GM12878 (cell line): ENCODE data around the gene DDX54. TPM values are rescaled to one million over a fixed set of nuclear protein-coding genes. Genes with fewer than 3 reads are reported as not detected.

Experiments used
- ATAC-seq: fragments of 200-7000 bp; cut with Tn5 transposase; 3 replicates; pipeline ENCODE4 v1.9.1; 2020; ENCODE audit warnings: mild to moderate bottlenecking, moderate library complexity
- BruUV-seq: library from RNA; stranded (reverse); fragments of 400-500 nt; replicated peaks from 2 replicates; lab custom pipeline; 2021; lab: Mats Ljungman, UMichigan
- CTCF ChIA-PET: fragments of 300-600 bp; sonication (Branson Sonifier 250); formaldehyde crosslinking; extraction: SDS; loops from one replicate; lab custom pipeline; 2021; ENCODE audit warnings: inconsistent platforms; lab: Yijun Ruan, JAX
- POLR2A ChIA-PET: fragments of 350-600 bp; formaldehyde crosslinking; extraction: SDS; loops from one replicate; lab custom pipeline; 2021; ENCODE audit warnings: inconsistent platforms; lab: Charles Lee
- RAD21 ChIA-PET: fragments of 300-600 bp; sonication (Branson Sonifier 250); formaldehyde crosslinking; loops from one replicate; lab custom pipeline; 2023; ENCODE audit warnings: antibody characterized with exemption; ENCODE audit not compliant: unreplicated experiment; lab: Charles Lee
- SMC1A ChIA-PET: fragments of 300-600 bp; sonication (Branson Sonifier 250); formaldehyde crosslinking; loops from one replicate; lab custom pipeline; 2023; ENCODE audit not compliant: unreplicated experiment, uncharacterized antibody; lab: Charles Lee
- DNase-seq: peaks from one replicate; pipeline ENCODE4 v3.0.0-alpha.2; 2011; ENCODE audit warnings: low read depth, low spot score
- FAIRE-seq: peaks from 3 replicates; lab custom pipeline; 2011; peaks lifted over from hg19 to GRCh38; lab: Jason Lieb, UNC
- H2AFZ ChIP-seq: 2 replicates; pipeline ENCODE4 v1.6.0; 2011; ENCODE audit warnings: low read depth, low read length, control low read depth; ENCODE audit not compliant: control insufficient read depth
- H3K27ac ChIP-seq: 2 replicates; pipeline ENCODE4 v1.5.1; 2011; ENCODE audit warnings: control low read depth; ENCODE audit not compliant: control insufficient read depth, insufficient read depth
- H3K27me3 ChIP-seq, 2 experiments: replicated peaks in 1 of 2; 2 replicates each; pipeline versions ENCODE4 v1.6.0 to v1.6.1; 2011; ENCODE audit warnings: low read length in 1 of 2; ENCODE audit not compliant: control insufficient read depth in 2 of 2, insufficient read depth in 2 of 2
- H3K36me3 ChIP-seq, 2 experiments: 2 replicates each; pipeline ENCODE4 v1.5.1; 2011; ENCODE audit warnings: low read length in 1 of 2; ENCODE audit not compliant: control insufficient read depth in 2 of 2, insufficient read depth in 2 of 2
- H3K4me1 ChIP-seq: 2 replicates; pipeline ENCODE4 v1.6.1; 2011; ENCODE audit warnings: mild to moderate bottlenecking, low read length, moderate library complexity, mixed read lengths; ENCODE audit not compliant: control insufficient read depth, insufficient read depth
- H3K4me2 ChIP-seq: 2 replicates; pipeline ENCODE4 v1.6.0; 2011; ENCODE audit warnings: control low read depth; ENCODE audit not compliant: control insufficient read depth, insufficient read depth
- H3K4me3 ChIP-seq: fragments of 200-600 bp; sonication (generic); 2 replicates; pipeline ENCODE4 v1.5.1; 2016
- H3K79me2 ChIP-seq: 2 replicates; pipeline ENCODE4 v1.6.0; 2011; ENCODE audit warnings: low read length; ENCODE audit not compliant: control insufficient read depth, insufficient read depth
- H3K9ac ChIP-seq: 2 replicates; pipeline ENCODE4 v1.8.0; 2011; ENCODE audit warnings: low read length, control low read depth, mixed read lengths; ENCODE audit not compliant: control insufficient read depth, insufficient read depth
- H3K9me3 ChIP-seq: replicated peaks from 3 replicates; pipeline ENCODE4 v1.5.1; 2011; ENCODE audit warnings: mild to moderate bottlenecking, low read length; ENCODE audit not compliant: control insufficient read depth, insufficient read depth
- H4K20me1 ChIP-seq: 2 replicates; pipeline ENCODE4 v1.6.0; 2011; ENCODE audit not compliant: control insufficient read depth, insufficient read depth
- EGR1 ChIP-seq, 2 experiments: IDR thresholded peaks; 1 replicate in 1 of 2; 2 replicates in 1 of 2; pipeline ENCODE4 v1.6.1; 2011 to 2012; ENCODE audit warnings: low read depth in 2 of 2, low read length in 2 of 2, borderline replicate concordance in 1 of 2, mild to moderate bottlenecking in 1 of 2, moderate library complexity in 1 of 2
- KLF5 ChIP-seq: fragments of 450-650 bp; IDR thresholded peaks from 2 replicates; pipeline ENCODE4 v1.6.1; 2014; ENCODE audit warnings: mild to moderate bottlenecking; ENCODE audit not compliant: partially characterized antibody
- PML ChIP-seq: IDR thresholded peaks from 2 replicates; pipeline ENCODE4 v1.6.1; 2012; ENCODE audit warnings: low read length, inconsistent platforms
- SMAD5 ChIP-seq: IDR thresholded peaks from 2 replicates; pipeline ENCODE4 v1.6.1; 2016; ENCODE audit warnings: antibody characterized with exemption, low read depth
- SRF ChIP-seq, 2 experiments: IDR thresholded peaks; 2 replicates each; pipeline ENCODE4 v1.6.1; 2011; ENCODE audit warnings: low read depth in 2 of 2, low read length in 2 of 2, mild to moderate bottlenecking in 1 of 2, moderate library complexity in 1 of 2
- TAF1 ChIP-seq: IDR thresholded peaks from 2 replicates; pipeline ENCODE4 v1.6.1; 2011; ENCODE audit warnings: mild to moderate bottlenecking, low read depth, low read length, borderline replicate concordance
- WGBS: methylation state at CpG from one replicate; pipeline ENCODE4 v1.1.6; 2016; ENCODE audit warnings: low lambda C conversion rate; ENCODE audit not compliant: insufficient replicate concordance, insufficient coverage; ENCODE audit errors: missing lambda C conversion rate; 5-methylcytosine and 5-hydroxymethylcytosine counted together
- in situ Hi-C: fragments of 300-500 bp; cut with MboI; formaldehyde crosslinking; loops from 9 replicates; pipeline ENCODE4 v1.14.3; 2018; ENCODE audit warnings: mixed read lengths
- intact Hi-C: fragments of 100-400 bp; cut with micrococcal nuclease; formaldehyde crosslinking; loops from one replicate; pipeline ENCODE4 v1.14.2; 2022; ENCODE audit not compliant: unreplicated experiment
- polyA plus RNA-seq, 11 experiments: library from polyadenylated mRNA; depleted of rRNA in 4 of 11; unstranded in 6 of 11; stranded (reverse) in 5 of 11; fragments of >200 nt; fragmentation: Nextera tagmentation in 4 of 11; fragmentation: Illumina TruSeq in 1 of 11; extraction: Ambion mirVana in 4 of 11; extraction: Trizol in 1 of 11; gene quantifications; 1 replicate in 1 of 11; 2 replicates in 10 of 11; pipeline versions ENCODE4 v1.2.1 to v1.2.3, GENCODE V29; 2011 to 2016; ENCODE audit warnings: inconsistent platforms in 2 of 11, missing spikeins in 2 of 11, low read depth in 1 of 11
- total RNA-seq, 4 experiments: library from RNA; depleted of rRNA in 3 of 4; stranded (reverse); fragments of >200 nt in 3 of 4; fragmentation: Illumina TruSeq in 1 of 4; extraction: Trizol in 1 of 4; gene quantifications; 2 replicates each; pipeline versions ENCODE4 v1.2.1 to v1.2.3, GENCODE V29; 2013 to 2021
- TF ChIP-seq, protein P1 (sequence below): fragments of 450-650 bp; formaldehyde crosslinking; IDR thresholded peaks from 2 replicates; pipeline ENCODE4 v1.5.0; 2022; ENCODE audit warnings: mild to moderate bottlenecking, missing genetic modification characterization

Gene DDX54
- total and polyA plus RNA-seq, 10 of the 15 experiments (the other 5 are each of a cell fraction or from before 2014, with no cell fraction given): 1.9 to 115 (median 56.3) TPM

DNA sequence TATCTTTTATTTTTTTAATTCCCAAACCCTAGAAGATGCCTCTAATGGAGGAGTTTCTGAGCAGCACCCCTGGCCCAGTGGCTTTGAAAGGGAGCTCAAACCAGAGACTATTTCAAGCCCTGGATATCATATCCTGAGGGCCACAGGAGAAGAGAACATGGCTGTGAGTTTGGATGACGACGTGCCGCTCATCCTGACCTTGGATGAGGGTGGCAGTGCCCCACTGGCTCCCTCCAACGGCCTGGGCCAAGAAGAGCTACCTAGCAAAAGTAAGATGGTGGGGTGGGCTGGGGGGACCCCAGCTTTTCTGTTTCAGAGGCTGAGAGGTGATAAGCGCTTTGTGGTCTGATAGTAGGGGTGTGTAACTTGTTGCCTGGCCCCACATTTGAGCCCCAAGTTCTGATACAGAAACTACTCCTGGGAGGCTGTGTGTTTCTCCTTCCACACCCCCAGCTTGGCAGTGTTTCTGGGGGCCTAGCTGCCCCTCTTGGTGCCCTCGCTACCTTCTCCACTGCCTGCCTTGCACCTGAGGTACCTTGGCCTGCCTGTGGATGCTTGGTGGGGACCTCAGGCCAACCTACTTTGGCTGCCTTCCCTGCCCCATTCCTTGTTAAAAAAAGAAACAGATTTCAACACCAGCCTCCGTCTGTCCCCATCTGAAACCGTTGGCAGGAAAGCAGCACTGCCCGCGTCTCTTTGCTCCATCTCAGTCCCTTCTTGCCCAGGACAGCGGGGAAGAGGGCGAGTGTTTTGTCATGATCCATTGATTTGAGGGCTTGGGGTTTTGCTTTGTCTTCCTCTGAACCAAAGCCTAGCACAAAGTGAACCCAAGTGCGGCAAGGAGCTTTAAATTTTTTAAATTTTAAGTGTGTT, 41.7 kb upstream of the DDX54 start:
- Histone ChIP-seq H3K27ac (no peak overlapping the region), H2AFZ (no peak overlapping the region), H3K4me1 (peaks cover 51% of the 10 kb centered on the region), H3K9ac (no peak overlapping the region), H4K20me1 (no peaks in the 10 kb centered on the region), H3K79me2 (peaks cover 33% of the 10 kb centered on the region), H3K36me3 (peaks cover 4 to 21% of the 10 kb centered on the region in 2 experiments), H3K4me2 (no peak overlapping the region), H3K9me3 (no peaks in the 10 kb centered on the region), H3K4me3 (no peak overlapping the region), H3K27me3 (no peaks in the 10 kb centered on the region)
- 92% methylated on average over 13 of the region's 13 CpGs for WGBS
- TF ChIP-seq PML: no peak
- no peak for TF ChIP-seq SRF (IDR thresholded peaks at IDR 0.05; ENCODE audit: low read depth in 2 of 2, low read length in 2 of 2)
- no peak for TF ChIP-seq EGR1 (IDR thresholded peaks at IDR 0.05; ENCODE audit: borderline replicate concordance in 1 of 2, low read depth in 2 of 2, low read length in 2 of 2)
- TF ChIP-seq TAF1: no peak
- TF ChIP-seq SMAD5: no peak
- TF ChIP-seq KLF5: no peak
- TF ChIP-seq, protein P1, sequence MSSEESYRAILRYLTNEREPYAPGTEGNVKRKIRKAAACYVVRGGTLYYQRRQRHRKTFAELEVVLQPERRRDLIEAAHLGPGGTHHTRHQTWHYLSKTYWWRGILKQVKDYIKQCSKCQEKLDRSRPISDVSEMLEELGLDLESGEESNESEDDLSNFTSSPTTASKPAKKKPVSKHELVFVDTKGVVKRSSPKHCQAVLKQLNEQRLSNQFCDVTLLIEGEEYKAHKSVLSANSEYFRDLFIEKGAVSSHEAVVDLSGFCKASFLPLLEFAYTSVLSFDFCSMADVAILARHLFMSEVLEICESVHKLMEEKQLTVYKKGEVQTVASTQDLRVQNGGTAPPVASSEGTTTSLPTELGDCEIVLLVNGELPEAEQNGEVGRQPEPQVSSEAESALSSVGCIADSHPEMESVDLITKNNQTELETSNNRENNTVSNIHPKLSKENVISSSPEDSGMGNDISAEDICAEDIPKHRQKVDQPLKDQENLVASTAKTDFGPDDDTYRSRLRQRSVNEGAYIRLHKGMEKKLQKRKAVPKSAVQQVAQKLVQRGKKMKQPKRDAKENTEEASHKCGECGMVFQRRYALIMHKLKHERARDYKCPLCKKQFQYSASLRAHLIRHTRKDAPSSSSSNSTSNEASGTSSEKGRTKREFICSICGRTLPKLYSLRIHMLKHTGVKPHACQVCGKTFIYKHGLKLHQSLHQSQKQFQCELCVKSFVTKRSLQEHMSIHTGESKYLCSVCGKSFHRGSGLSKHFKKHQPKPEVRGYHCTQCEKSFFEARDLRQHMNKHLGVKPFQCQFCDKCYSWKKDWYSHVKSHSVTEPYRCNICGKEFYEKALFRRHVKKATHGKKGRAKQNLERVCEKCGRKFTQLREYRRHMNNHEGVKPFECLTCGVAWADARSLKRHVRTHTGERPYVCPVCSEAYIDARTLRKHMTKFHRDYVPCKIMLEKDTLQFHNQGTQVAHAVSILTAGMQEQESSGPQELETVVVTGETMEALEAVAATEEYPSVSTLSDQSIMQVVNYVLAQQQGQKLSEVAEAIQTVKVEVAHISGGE (CRISPR knock-in tag): no peak
- ChIA-PET CTCF (interaction anchor here (1.0 to 2.5 kb wide), 2 partner anchors 17 to 29 kb away, joined by 3 to 11 read pairs; no protein-coding TSS in a partner anchor), POLR2A (interaction anchor here (0.5 to 3.6 kb wide), 6 partner anchors 9 to 58 kb away, joined by 3 to 24 read pairs (median 6); no protein-coding TSS in a partner anchor), RAD21 (interaction anchor here (1.2 to 2.1 kb wide), 2 partner anchors 178 to 196 kb away, joined by 3 to 4 read pairs; partner anchors contain the start of gene SDSL), SMC1A (interaction anchor here (0.7 to 15.7 kb wide), 3 partner anchors 14 to 859 kb away, joined by 3 to 237 read pairs (median 3); no protein-coding TSS in a partner anchor)
- in situ Hi-C loops: no loop called here
- no peak for ATAC-seq
- no peak for DNase-seq
- intact Hi-C loops: no loop called here
- no TSS peak for BruUV-seq
- no peak for FAIRE-seq
